BLaER1 treated with 17β-estradiol and CSF1 and Interleukin-3, amounts not matched to agents 10 nM and 100 nM (cell line): ENCODE data around the gene MAPK8IP3.

Source experiments
- H3K27ac ChIP-seq, 11 experiments: shearing (Covaris generic); formaldehyde crosslinking; 2 replicates each; pipeline ENCODE4 v1.8.1; 2022
- H3K27me3 ChIP-seq, 11 experiments: shearing (Covaris generic); formaldehyde crosslinking; 2 replicates each; pipeline ENCODE4 v1.8.1; 2022
- H3K36me3 ChIP-seq, 11 experiments: shearing (Covaris generic); formaldehyde crosslinking; 2 replicates each; pipeline ENCODE4 v1.8.1; 2022
- H3K4me1 ChIP-seq, 10 experiments: shearing (Covaris generic); formaldehyde crosslinking; 2 replicates each; pipeline ENCODE4 v1.8.1; 2022
- H3K4me2 ChIP-seq, 11 experiments: shearing (Covaris generic); formaldehyde crosslinking; 2 replicates each; pipeline ENCODE4 v1.8.1; 2022
- H3K4me3 ChIP-seq, 10 experiments: shearing (Covaris generic); formaldehyde crosslinking; 2 replicates each; pipeline ENCODE4 v1.8.1; 2022
- H3K9ac ChIP-seq, 11 experiments: shearing (Covaris generic); formaldehyde crosslinking; 2 replicates each; pipeline ENCODE4 v1.8.1; 2022
- H3K9me3 ChIP-seq, 11 experiments: shearing (Covaris generic); formaldehyde crosslinking; replicated peaks in 1 of 11; 2 replicates each; pipeline ENCODE4 v1.8.1; 2022
- H4K20me1 ChIP-seq, 11 experiments: shearing (Covaris generic); formaldehyde crosslinking; 2 replicates each; pipeline ENCODE4 v1.8.1; 2022
- Cebpa-rat ChIP-seq, 11 experiments: shearing (Covaris generic); IDR thresholded peaks; 2 replicates each; pipeline ENCODE4 v1.8.1; 2022

The MAPK8IP3 gene

DNA sequence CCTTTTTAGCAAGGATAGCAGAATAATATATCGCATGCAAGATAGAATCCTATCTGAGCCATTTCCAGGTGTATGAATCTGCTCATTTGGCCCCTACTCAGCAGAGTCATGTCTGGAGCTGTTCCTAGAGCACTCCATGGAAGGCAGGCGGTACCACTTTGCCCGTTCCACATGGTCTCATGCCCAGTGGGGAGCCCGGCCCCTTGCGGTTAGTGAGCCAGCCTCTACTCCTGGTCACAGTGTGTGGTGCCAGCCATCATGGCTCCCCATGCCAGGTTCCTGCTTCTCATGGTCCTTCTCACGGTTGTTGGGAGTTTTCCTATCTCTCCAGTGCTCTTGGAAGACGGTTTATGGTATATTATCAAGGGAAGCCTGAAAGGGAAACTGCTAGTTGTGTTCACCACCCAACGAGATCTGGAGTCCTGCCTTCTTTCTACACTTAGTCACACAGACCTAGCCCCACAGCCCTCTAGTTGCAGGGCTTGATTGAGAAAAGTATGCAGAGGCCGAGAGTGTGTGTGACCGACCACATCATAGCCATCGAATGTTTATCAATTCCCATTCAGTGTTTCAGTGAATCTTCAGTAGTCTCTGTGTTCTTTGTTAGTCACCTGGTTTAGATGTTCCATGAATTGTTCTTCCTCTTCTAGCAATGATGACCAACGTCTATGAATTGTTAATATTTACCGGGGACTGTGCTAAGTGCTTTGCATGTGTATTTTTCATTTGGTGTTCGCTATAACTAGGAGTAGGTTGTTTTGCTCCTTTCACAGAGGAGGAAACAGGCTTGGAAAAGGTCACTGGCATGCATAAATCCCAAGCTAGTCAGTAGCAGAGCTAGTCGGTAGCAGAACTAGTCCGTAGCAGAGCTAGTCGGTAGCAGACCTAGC is 18.3 kb upstream of the MAPK8IP3 start:
- no peak overlapping the region for H3K4me2 ChIP-seq

DNA sequence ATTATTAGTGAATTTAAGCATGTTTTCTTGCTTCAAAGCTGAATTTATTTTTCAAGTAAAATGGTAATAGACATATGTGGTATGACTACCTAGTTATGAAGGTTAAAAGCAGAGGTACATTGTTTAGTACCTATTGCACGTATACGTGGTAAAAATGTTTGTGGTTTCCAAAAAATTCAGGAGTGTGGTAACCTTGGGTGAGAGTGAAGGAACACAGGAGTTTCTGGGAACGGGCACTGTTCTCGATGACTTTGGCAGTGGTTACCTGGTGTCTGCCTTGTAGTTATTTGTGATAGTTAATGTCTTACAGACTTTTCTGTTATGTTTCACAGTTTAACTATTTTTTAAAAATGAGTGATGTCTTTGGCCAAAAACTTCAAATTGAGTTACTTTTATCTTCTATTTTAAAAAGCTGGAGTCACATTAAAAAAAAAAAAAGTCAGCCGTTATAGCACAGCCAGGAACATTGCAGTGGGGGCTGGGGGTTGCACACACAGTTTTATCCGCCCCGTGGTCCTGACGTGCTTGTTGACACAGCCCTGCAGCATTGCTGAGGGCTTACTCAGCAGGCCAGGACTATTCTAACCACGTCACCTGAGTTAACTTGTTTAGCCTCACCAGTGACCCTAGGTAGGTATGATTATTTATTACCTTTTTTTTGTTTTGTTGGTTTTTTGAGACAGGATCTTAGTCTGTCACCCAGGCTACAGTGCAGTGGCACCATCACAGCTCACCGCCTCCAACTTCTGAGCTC is 17.0 kb upstream of the MAPK8IP3 start:
- Histone ChIP-seq H3K4me1 (peaks cover 0 to 8% (median 0%) of the 10 kb centered on the region in 10 experiments; a peak in 6 of 20 replicates), H3K36me3 (peaks cover 93 to 100% (median 99%) of the 10 kb centered on the region in 11 experiments), H3K27me3 (no peaks in the 10 kb centered on the region), H3K4me3 (no peak overlapping the region), H3K27ac (no peak overlapping the region), H3K9me3 (no peaks in the 10 kb centered on the region), H4K20me1 (peaks cover 24 to 97% (median 82%) of the 10 kb centered on the region in 11 experiments; a peak in 21 of 22 replicates), H3K9ac (peak overlapping the region in 1 of 11 experiments; percentile 10; a peak in 2 of 22 replicates), H3K4me2 (no peak overlapping the region)
- no peak for TF ChIP-seq Cebpa-rat (IDR thresholded peaks at IDR 0.05)

More for the DNA sequence above, 18.3 kb upstream of the MAPK8IP3 start:
- Histone ChIP-seq H3K9ac (0 out of 22 replicates have a peak overlapping the region, but pooled peaks of 1 of the 11 experiments have one; percentile 7), H3K27me3 (no peaks in the 10 kb centered on the region), H3K4me3 (no peak overlapping the region), H3K4me1 (peaks cover 0 to 8% (median 0%) of the 10 kb centered on the region in 10 experiments; a peak in 6 of 20 replicates), H3K9me3 (no peaks in the 10 kb centered on the region), H4K20me1 (peaks cover 24 to 97% (median 88%) of the 10 kb centered on the region in 11 experiments; a peak in 21 of 22 replicates), H3K27ac (no peak overlapping the region), H3K36me3 (peaks cover 87 to 100% (median 97%) of the 10 kb centered on the region in 11 experiments)
- TF ChIP-seq Cebpa-rat (IDR thresholded peaks at IDR 0.05): no peak

DNA sequence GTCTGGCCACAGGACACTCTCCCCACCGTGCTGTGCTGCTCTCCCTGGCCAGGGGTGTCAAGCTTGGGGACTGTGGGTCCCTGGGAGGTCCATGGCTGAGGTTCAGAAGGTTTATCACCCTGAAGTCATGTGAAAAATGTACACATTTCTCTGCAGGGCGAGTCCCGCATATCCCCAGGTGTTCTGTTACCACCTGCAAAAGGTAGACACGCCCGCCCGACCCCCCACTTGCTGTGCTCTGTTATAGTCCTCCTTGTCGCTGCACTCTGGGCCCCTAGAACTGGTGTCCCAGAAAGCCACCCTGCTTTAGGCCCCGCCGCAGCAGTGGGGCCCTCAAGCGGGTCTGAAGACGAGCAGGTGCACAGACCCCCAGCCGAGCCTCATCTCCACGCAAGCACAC is 16.1 kb upstream of the MAPK8IP3 start:
- TF ChIP-seq Cebpa-rat (IDR thresholded peaks at IDR 0.05): no peak
- no peaks in the 10 kb centered on the region for H3K27me3 ChIP-seq
- H3K36me3 ChIP-seq: peaks cover 94 to 100% (median 99%) of the 10 kb centered on the region in 11 experiments
- H3K4me1 ChIP-seq: peaks cover 0 to 8% (median 0%) of the 10 kb centered on the region in 10 experiments; a peak in 6 of 20 replicates
- H4K20me1 ChIP-seq: peaks cover 24 to 95% (median 76%) of the 10 kb centered on the region in 11 experiments; a peak in 21 of 22 replicates
- H3K4me3 ChIP-seq: no peak overlapping the region
- no peak overlapping the region for H3K4me2 ChIP-seq
- no peak overlapping the region for H3K27ac ChIP-seq
- H3K9ac ChIP-seq: peak overlapping the region in 3 of 11 experiments; percentile 1 to 22 (median 2); a peak in 2 of 22 replicates
- H3K9me3 ChIP-seq: no peaks in the 10 kb centered on the region

DNA sequence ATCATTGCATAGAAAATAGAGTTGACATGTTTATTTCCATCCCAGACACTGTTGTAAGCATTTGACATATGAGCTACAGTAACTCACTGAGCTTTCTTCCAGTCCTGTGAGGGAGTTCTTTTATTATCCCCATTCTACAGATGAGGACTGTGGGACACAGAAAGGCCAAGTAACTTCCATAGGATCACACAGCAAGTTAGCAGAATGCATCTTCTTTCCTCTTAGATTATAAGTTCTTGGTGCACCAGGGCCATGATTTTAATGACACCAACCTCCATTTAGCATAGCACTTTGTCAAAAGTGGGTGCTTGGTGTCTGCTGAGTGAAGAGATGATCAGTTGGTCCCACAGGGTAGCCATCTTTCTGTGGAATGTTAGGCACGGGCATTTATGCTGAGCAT is 15.2 kb upstream of the MAPK8IP3 start:
- peaks cover 89 to 100% (median 99%) of the 10 kb centered on the region in 11 experiments for H3K36me3 ChIP-seq
- no peak overlapping the region for H3K9ac ChIP-seq
- H3K4me1 ChIP-seq: peaks cover 0 to 8% (median 0%) of the 10 kb centered on the region in 10 experiments; a peak in 6 of 20 replicates
- no peak for TF ChIP-seq Cebpa-rat (IDR thresholded peaks at IDR 0.05)
- H4K20me1 ChIP-seq: peaks cover 24 to 95% (median 67%) of the 10 kb centered on the region in 11 experiments; a peak in 21 of 22 replicates
- H3K9me3 ChIP-seq: no peaks in the 10 kb centered on the region
- no peak overlapping the region for H3K27ac ChIP-seq
- no peak overlapping the region for H3K4me2 ChIP-seq
- no peak overlapping the region for H3K4me3 ChIP-seq
- H3K27me3 ChIP-seq: no peaks in the 10 kb centered on the region

DNA sequence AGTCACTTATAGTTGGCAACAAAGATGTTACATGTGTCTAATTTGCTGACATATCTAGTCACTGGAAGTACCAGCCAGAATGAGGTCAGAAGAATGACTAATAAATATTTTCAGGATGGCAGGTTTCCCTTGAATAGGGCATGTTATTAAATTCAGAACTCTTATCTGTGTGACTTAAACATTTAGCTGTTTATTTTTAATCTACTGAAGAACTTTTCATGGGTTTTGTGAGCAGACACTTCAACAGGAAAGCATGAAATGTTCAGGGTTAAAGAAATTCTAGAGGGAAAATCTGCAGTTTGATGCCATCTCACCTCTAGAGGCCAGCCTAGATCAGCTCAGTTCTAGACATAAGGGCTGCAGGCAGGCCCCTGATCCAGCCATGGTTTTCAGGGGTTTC is 14.7 kb upstream of the MAPK8IP3 start:
- H4K20me1 ChIP-seq: peaks cover 24 to 93% (median 67%) of the 10 kb centered on the region in 11 experiments; a peak in 21 of 22 replicates
- H3K36me3 ChIP-seq: peaks cover 88 to 100% (median 99%) of the 10 kb centered on the region in 11 experiments
- no peak overlapping the region for H3K9ac ChIP-seq
- no peak overlapping the region for H3K4me2 ChIP-seq
- no peak overlapping the region for H3K27ac ChIP-seq
- peaks cover 0 to 8% (median 0%) of the 10 kb centered on the region in 10 experiments; a peak in 6 of 20 replicates for H3K4me1 ChIP-seq
- H3K9me3 ChIP-seq: no peaks in the 10 kb centered on the region
- no peak for TF ChIP-seq Cebpa-rat (IDR thresholded peaks at IDR 0.05)
- H3K27me3 ChIP-seq: no peaks in the 10 kb centered on the region
- H3K4me3 ChIP-seq: no peak overlapping the region

DNA sequence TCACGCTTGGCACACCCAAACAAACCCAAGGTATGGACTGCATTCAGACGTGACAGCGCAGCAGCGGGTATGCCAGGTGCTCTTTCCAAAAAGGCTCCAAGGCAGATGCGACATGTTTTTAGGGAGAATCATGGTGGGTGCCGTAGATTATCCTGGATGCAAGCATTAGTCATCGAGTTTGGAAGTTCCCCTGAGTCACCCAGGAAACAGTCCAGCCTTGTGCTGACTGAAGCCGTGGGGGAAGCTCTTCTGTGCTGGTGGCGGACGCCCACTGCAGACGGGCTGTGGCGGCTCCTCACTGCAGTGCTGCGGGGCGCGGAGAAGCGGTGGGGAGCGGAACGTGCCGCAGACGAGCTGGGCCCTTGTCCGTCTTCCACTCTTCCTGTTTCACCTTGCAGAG is 14.0 kb upstream of the MAPK8IP3 start:
- H3K27ac ChIP-seq: no peak overlapping the region
- H3K9me3 ChIP-seq: no peaks in the 10 kb centered on the region
- peaks cover 0 to 8% (median 0%) of the 10 kb centered on the region in 10 experiments; a peak in 6 of 20 replicates for H3K4me1 ChIP-seq
- H3K4me3 ChIP-seq: no peak overlapping the region
- H3K36me3 ChIP-seq: peaks cover 88 to 100% (median 99%) of the 10 kb centered on the region in 11 experiments
- H3K27me3 ChIP-seq: no peaks in the 10 kb centered on the region
- H4K20me1 ChIP-seq: peaks cover 24 to 93% (median 66%) of the 10 kb centered on the region in 11 experiments; a peak in 21 of 22 replicates
- TF ChIP-seq Cebpa-rat (IDR thresholded peaks at IDR 0.05): no peak
- peak overlapping the region in 1 of 11 experiments; percentile 9; a peak in 1 of 22 replicates for H3K4me2 ChIP-seq
- no peak overlapping the region for H3K9ac ChIP-seq

DNA sequence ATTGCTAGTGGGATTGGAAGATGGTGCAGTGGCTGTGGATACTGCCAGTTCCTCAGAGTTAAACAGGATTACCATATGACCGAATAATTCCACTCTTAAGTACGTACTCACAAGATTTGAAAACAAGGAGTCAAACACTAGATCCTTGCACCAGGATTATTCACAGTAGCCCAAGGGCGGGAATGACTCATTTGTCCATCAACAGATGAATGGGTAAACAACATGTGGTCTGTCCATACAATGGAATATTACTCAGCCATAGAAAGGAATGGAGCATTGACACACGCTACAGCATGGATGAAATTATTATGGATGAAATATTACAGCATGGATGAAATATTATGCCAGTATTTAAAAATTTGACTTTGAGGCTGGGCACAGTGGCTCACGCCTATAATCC is 9.1 kb upstream of the MAPK8IP3 start:
- H3K36me3 ChIP-seq: peaks cover 94 to 100% (median 100%) of the 10 kb centered on the region in 11 experiments
- H3K27me3 ChIP-seq: no peaks in the 10 kb centered on the region
- peaks cover 0 to 6% (median 0%) of the 10 kb centered on the region in 10 experiments; a peak in 6 of 20 replicates for H3K4me1 ChIP-seq
- TF ChIP-seq Cebpa-rat (IDR thresholded peaks at IDR 0.05): no peak
- no peaks in the 10 kb centered on the region for H3K9me3 ChIP-seq
- no peak overlapping the region for H3K27ac ChIP-seq
- peaks cover 0 to 64% (median 22%) of the 10 kb centered on the region in 11 experiments; a peak in 15 of 22 replicates for H4K20me1 ChIP-seq
- H3K4me2 ChIP-seq: no peak overlapping the region
- no peak overlapping the region for H3K9ac ChIP-seq
- H3K4me3 ChIP-seq: no peak overlapping the region

DNA sequence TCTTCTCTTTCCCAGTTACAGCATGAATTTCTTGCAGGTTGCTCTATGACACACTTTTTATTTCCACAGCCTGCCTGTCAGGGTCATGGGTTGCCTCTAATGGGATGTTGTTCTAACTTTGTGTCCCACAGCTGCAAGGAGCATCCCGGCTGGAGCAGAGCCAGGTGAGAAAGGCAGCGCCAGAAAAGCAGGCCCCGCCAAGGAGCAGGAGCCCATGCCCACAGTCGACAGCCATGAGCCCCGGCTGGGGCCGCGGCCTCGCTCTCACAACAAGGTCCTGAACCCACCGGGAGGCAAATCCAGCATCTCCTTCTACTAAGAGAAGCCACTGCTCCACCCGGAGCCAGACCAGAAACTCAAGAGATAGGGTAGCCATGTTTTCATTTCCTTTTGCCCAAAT is 7.3 kb upstream of the MAPK8IP3 start:
- no peaks in the 10 kb centered on the region for H3K9me3 ChIP-seq

More for the DNA sequence above, 7.3 kb upstream of the MAPK8IP3 start:
- Histone ChIP-seq H3K27ac (no peak overlapping the region), H3K4me1 (no peaks in the 10 kb centered on the region), H3K4me2 (no peak overlapping the region), H3K27me3 (no peaks in the 10 kb centered on the region), H4K20me1 (peaks cover 0 to 47% (median 18%) of the 10 kb centered on the region in 11 experiments; a peak in 13 of 22 replicates), H3K36me3 (peaks cover 85 to 100% (median 97%) of the 10 kb centered on the region in 11 experiments), H3K4me3 (no peak overlapping the region), H3K9ac (peak overlapping the region in 2 of 11 experiments; percentile 18 to 22; a peak in 1 of 22 replicates)
- TF ChIP-seq Cebpa-rat (IDR thresholded peaks at IDR 0.05): no peak
